Activated CD4-positive, CD25-positive, alpha-beta regulatory T cell treated with anti-CD3 and anti-CD28 coated beads, Interleukin-2, amount 50 U/mL, for 72 hours (primary cell): ENCODE results near the gene HPCAL4.

ENCODE experiments used
- DNase-seq: peaks from one replicate; pipeline ENCODE4 v3.0.0; 2021

Gene HPCAL4

GRCh38 chr1:39691383-39692151 is at the start of gene HPCAL4:
Gene HPCAL4, minus strand, starts transcription at chr1:39691433. Its CDS starts 6,830 bp downstream, at chr1:39684603.
- DNase-seq, result peak; percentile 85

- DNase-seq, result peak; percentile 92
Observed at GRCh38 chr1:39738622-39739366, 47.6 kb upstream of the HPCAL4 start, which contains the start of gene PPIE. Gene PPIE, plus strand, starts transcription at chr1:39738882. Its CDS starts 19 bp downstream, at chr1:39738901.

GRCh38 chr1:39737546-39738169 is 46.4 kb upstream of the HPCAL4 start:
- no peak for DNase-seq

GRCh38 chr1:39735731-39736130 is 44.5 kb upstream of the HPCAL4 start:
- no peak for DNase-seq

- DNase-seq, result no peak
Observed at GRCh38 chr1:39733161-39733560, 41.9 kb upstream of the HPCAL4 start.

GRCh38 chr1:39732730-39733129 is 41.5 kb upstream of the HPCAL4 start:
- DNase-seq, result no peak

- no peak for DNase-seq
Observed at GRCh38 chr1:39729842-39730241, 38.6 kb upstream of the HPCAL4 start.

GRCh38 chr1:39729030-39729429 is 37.8 kb upstream of the HPCAL4 start:
- DNase-seq, result no peak

- DNase-seq, result no peak
Observed at GRCh38 chr1:39727932-39728317, 36.7 kb upstream of the HPCAL4 start.

- DNase-seq, result no peak
Observed at GRCh38 chr1:39727221-39727931, 36.1 kb upstream of the HPCAL4 start.

- no peak for DNase-seq
Observed at GRCh38 chr1:39726600-39726999, 35.4 kb upstream of the HPCAL4 start.

GRCh38 chr1:39722495-39722894 is 31.3 kb upstream of the HPCAL4 start:
- DNase-seq, result no peak

- no peak for DNase-seq
Observed at GRCh38 chr1:39721664-39722063, 30.4 kb upstream of the HPCAL4 start.

GRCh38 chr1:39720094-39720999 is 29.1 kb upstream of the HPCAL4 start:
- no peak for DNase-seq

- DNase-seq, result no peak
Observed at GRCh38 chr1:39717809-39718208, 26.6 kb upstream of the HPCAL4 start.

- no peak for DNase-seq
Observed at GRCh38 chr1:39713557-39713956, 22.3 kb upstream of the HPCAL4 start.

- DNase-seq, result no peak
Observed at GRCh38 chr1:39711966-39712340, 20.7 kb upstream of the HPCAL4 start.

- no peak for DNase-seq
Observed at GRCh38 chr1:39711104-39711965, 20.1 kb upstream of the HPCAL4 start.

- DNase-seq, result no peak
Observed at GRCh38 chr1:39707506-39707905, 16.3 kb upstream of the HPCAL4 start.

- no peak for DNase-seq
Observed at GRCh38 chr1:39704757-39705156, 13.5 kb upstream of the HPCAL4 start.

GRCh38 chr1:39701049-39701439 is 9.8 kb upstream of the HPCAL4 start:
- DNase-seq, result no peak
